Lung (tissue), 12 donors: Measurements from ENCODE around the gene INVS. TPM values are rescaled to one million over a fixed set of nuclear protein-coding genes. Genes with fewer than 3 reads are reported as not detected.

Source experiments
- ATAC-seq: fragments of 200-7000 bp; cut with Tn5 transposase; one replicate; pipeline ENCODE4 v1.9.1; 2020; ENCODE audit warnings: moderate number of reproducible peaks; ENCODE audit not compliant: insufficient read depth, low FRiP score
- DNase-seq, 3 donors: peaks; one replicate each; pipeline ENCODE4 v3.0.0-alpha.2; 2013 to 2017
- H3K27ac ChIP-seq, 2 donors: one replicate each; pipeline ENCODE4 v1.5.1; 2013; ENCODE audit warnings: mild to moderate bottlenecking in 2 of 2, moderate library complexity in 2 of 2, control low read depth in 1 of 2, inconsistent platforms in 1 of 2, low read depth in 1 of 2, low read length in 1 of 2
- H3K27me3 ChIP-seq, 3 donors: one replicate each; pipeline ENCODE4 v1.5.1; 2013; ENCODE audit warnings: low read length in 2 of 3; ENCODE audit not compliant: control insufficient read depth in 3 of 3, insufficient read depth in 3 of 3
- H3K36me3 ChIP-seq, 4 donors: one replicate each; pipeline ENCODE4 v1.5.1; 2013; ENCODE audit warnings: low read length in 4 of 4, mild to moderate bottlenecking in 1 of 4, moderate library complexity in 1 of 4; ENCODE audit not compliant: control insufficient read depth in 4 of 4, insufficient read depth in 4 of 4
- H3K4me1 ChIP-seq, 5 donors: one replicate each; pipeline ENCODE4 v1.5.1; 2013; ENCODE audit warnings: low read length in 5 of 5, mild to moderate bottlenecking in 2 of 5, moderate library complexity in 1 of 5; ENCODE audit not compliant: control insufficient read depth in 5 of 5, insufficient read depth in 5 of 5
- H3K4me3 ChIP-seq: one replicate; pipeline ENCODE4 v1.5.1; 2013; ENCODE audit warnings: mild to moderate bottlenecking, control low read depth, moderate library complexity
- H3K9ac ChIP-seq, 2 donors: one replicate each; pipeline ENCODE4 v1.5.1; 2013; ENCODE audit warnings: low read length in 2 of 2, control low read depth in 1 of 2; ENCODE audit not compliant: insufficient read depth in 1 of 2
- H3K9me3 ChIP-seq, 4 donors: one replicate each; pipeline ENCODE4 v1.5.1; 2013; ENCODE audit warnings: low read length in 3 of 4, mild to moderate bottlenecking in 1 of 4, moderate library complexity in 1 of 4; ENCODE audit not compliant: control insufficient read depth in 4 of 4, insufficient read depth in 3 of 4
- WGBS, 2 donors: extraction: QIAGEN DNeasy Blood & Tissue Kit; methylation state at CpG; one replicate each; pipeline ENCODE4 v1.1.7; 2013; 5-methylcytosine and 5-hydroxymethylcytosine counted together
- polyA plus RNA-seq, 2 donors: library from polyadenylated mRNA; stranded (reverse); fragments of 200-250 nt; gene quantifications; one replicate each; pipeline ENCODE4 v1.2.1, GENCODE V29; 2013
- total RNA-seq, 2 donors: library from RNA; depleted of rRNA in 1 of 2; stranded (reverse); fragments of >200 nt in 1 of 2; gene quantifications; one replicate each; pipeline ENCODE4 v1.2.1, GENCODE V29; 2014 to 2021
- TF ChIP-seq, protein P1 (sequence below): IDR thresholded peaks from 2 replicates; pipeline ENCODE4 v1.5.1; 2012; ENCODE audit warnings: mild to moderate bottlenecking; ENCODE audit errors: control extremely low read depth, extremely low read depth
- donor health status: control.
- donor health status: control.
- donor health status: Bipolar disorder and iron deficiency.
- donor health status: healthy.
- donor health status: DM: yes; HTN: yes; CAD: no.

INVS gene
- total and polyA plus RNA-seq, 4 donors, result 3.4 to 52.1 (median 12.5) TPM

- H3K27ac ChIP-seq, result no peak overlapping the region
- DNase-seq (no peak), ATAC-seq (no peak)
- H3K27me3 ChIP-seq, result no peaks in the 10 kb centered on the region
- peaks cover 5 to 33% (median 27%) of the 10 kb centered on the region in 4 donors for H3K36me3 ChIP-seq
- H3K4me3 ChIP-seq, result no peak overlapping the region
- H3K9ac ChIP-seq, result no peak overlapping the region
- peaks cover 3 to 8% (median 3%) of the 10 kb centered on the region in 4 donors for H3K9me3 ChIP-seq
- no peaks in the 10 kb centered on the region for H3K4me1 ChIP-seq
- 91 to 96% methylated on average over 4 of the region's 4 CpGs for WGBS, 2 donors
- TF ChIP-seq, protein P1, sequence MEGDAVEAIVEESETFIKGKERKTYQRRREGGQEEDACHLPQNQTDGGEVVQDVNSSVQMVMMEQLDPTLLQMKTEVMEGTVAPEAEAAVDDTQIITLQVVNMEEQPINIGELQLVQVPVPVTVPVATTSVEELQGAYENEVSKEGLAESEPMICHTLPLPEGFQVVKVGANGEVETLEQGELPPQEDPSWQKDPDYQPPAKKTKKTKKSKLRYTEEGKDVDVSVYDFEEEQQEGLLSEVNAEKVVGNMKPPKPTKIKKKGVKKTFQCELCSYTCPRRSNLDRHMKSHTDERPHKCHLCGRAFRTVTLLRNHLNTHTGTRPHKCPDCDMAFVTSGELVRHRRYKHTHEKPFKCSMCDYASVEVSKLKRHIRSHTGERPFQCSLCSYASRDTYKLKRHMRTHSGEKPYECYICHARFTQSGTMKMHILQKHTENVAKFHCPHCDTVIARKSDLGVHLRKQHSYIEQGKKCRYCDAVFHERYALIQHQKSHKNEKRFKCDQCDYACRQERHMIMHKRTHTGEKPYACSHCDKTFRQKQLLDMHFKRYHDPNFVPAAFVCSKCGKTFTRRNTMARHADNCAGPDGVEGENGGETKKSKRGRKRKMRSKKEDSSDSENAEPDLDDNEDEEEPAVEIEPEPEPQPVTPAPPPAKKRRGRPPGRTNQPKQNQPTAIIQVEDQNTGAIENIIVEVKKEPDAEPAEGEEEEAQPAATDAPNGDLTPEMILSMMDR, result no peak
Observed at GRCh38 chr9:100282388-100282719, 183.3 kb downstream of the INVS start.

GRCh38 chr9:100284247-100284646, 185.2 kb downstream of the INVS start:
- no peak overlapping the region for H3K27ac ChIP-seq
- DNase-seq, result no peak
- no peaks in the 10 kb centered on the region for H3K27me3 ChIP-seq
- ATAC-seq, result no peak
- no peaks in the 10 kb centered on the region for H3K4me1 ChIP-seq
- WGBS, 2 donors, result 84 to 85% methylated on average over 7 of the region's 7 CpGs
- H3K9ac ChIP-seq, result no peak overlapping the region
- TF ChIP-seq, protein P1, result no peak
- peaks cover 3 to 16% (median 5%) of the 10 kb centered on the region in 4 donors for H3K9me3 ChIP-seq
- H3K36me3 ChIP-seq, result peaks cover 8 to 40% (median 36%) of the 10 kb centered on the region in 4 donors
- H3K4me3 ChIP-seq, result no peak overlapping the region

- no peak for ATAC-seq
- Histone ChIP-seq H3K27me3 (no peaks in the 10 kb centered on the region), H3K9ac (no peak overlapping the region), H3K4me3 (no peak overlapping the region), H3K36me3 (peaks cover 8 to 40% (median 38%) of the 10 kb centered on the region in 4 donors), H3K4me1 (no peaks in the 10 kb centered on the region), H3K9me3 (peaks cover 3 to 16% (median 5%) of the 10 kb centered on the region in 4 donors), H3K27ac (no peak overlapping the region)
- TF ChIP-seq, protein P1, result no peak
- DNase-seq, result no peak
Observed at GRCh38 chr9:100285080-100285479, 186.0 kb downstream of the INVS start.

DNA sequence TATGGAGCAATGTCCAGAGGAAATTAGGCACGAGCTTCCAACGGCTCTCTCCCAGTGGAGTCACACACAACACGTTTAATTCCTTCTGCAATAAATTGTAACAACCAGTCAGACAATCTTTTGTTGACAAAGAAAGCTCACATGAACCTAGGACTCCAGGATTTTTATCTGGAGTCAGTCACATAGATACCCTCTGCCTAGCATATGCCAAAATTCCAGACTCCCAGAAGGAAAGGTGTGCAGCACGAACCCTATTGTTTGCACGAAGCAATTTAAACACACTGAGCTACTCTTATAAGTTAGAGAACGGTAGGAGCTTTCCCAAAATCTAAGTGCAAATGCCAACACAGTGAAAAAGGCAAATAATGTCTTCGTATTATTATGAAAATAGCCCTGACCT, 186.6 kb downstream of the INVS start:
- Histone ChIP-seq H3K27ac (no peak overlapping the region), H3K4me1 (no peaks in the 10 kb centered on the region), H3K27me3 (no peaks in the 10 kb centered on the region), H3K36me3 (peaks cover 8 to 40% (median 38%) of the 10 kb centered on the region in 4 donors), H3K9ac (no peak overlapping the region), H3K4me3 (no peak overlapping the region), H3K9me3 (peaks cover 3 to 16% (median 5%) of the 10 kb centered on the region in 4 donors)
- WGBS, 2 donors, result 97 to 99% methylated on average over 7 of the region's 7 CpGs
- DNase-seq, result no peak
- TF ChIP-seq, protein P1, result no peak
- ATAC-seq, result no peak
